Chondrocyte (in vitro differentiated cells): ENCODE measurements around the gene KLHL3. TPM values are rescaled to one million over a fixed set of nuclear protein-coding genes. Genes with fewer than 3 reads are reported as not detected.

Experiments
- DNase-seq: peaks from one replicate; pipeline ENCODE4 v3.0.0; 2021; ENCODE audit warnings: mixed read lengths, low spot score
- H3K27ac Mint-ChIP-seq: one replicate; pipeline ENCODE4 v1.8.0; 2021; ENCODE audit warnings: mild to moderate bottlenecking, moderate library complexity, mixed read lengths; ENCODE audit not compliant: unreplicated experiment
- H3K27me3 Mint-ChIP-seq: 2 replicates; pipeline ENCODE4 v1.8.0; 2021; ENCODE audit warnings: low read depth, mixed read lengths
- H3K36me3 Mint-ChIP-seq: 2 replicates; pipeline ENCODE4 v1.8.0; 2021; ENCODE audit warnings: low read depth, mixed read lengths
- H3K4me1 Mint-ChIP-seq: 2 replicates; pipeline ENCODE4 v1.8.0; 2021; ENCODE audit warnings: low read depth, mild to moderate bottlenecking, mixed read lengths
- H3K4me3 Mint-ChIP-seq: one replicate; pipeline ENCODE4 v1.8.0; 2021; ENCODE audit warnings: mild to moderate bottlenecking, moderate library complexity, mixed read lengths; ENCODE audit not compliant: unreplicated experiment
- H3K9me3 Mint-ChIP-seq: 2 replicates; pipeline ENCODE4 v1.8.0; 2021; ENCODE audit warnings: low read depth, mixed read lengths
- total RNA-seq: library from RNA; stranded (reverse); gene quantifications from 3 replicates; pipeline ENCODE4 v1.2.1, GENCODE V29; 2021
- TF ChIP-seq, protein P1 (sequence below): fragments of 200-600 bp; sonication (generic); IDR thresholded peaks from 2 replicates; pipeline ENCODE4 v1.5.0; 2021; ENCODE audit warnings: antibody characterized with exemption, mild to moderate bottlenecking, moderate library complexity

The KLHL3 gene
- total RNA-seq, 1 donor from 2014 or later = 1.9 TPM

- Mint-ChIP-seq H3K27me3 (peaks cover 3% of the 10 kb centered on the region), H3K4me3 (no peak overlapping the region), H3K27ac (no peak overlapping the region), H3K9me3 (no peaks in the 10 kb centered on the region), H3K36me3 (no peaks in the 10 kb centered on the region), H3K4me1 (no peaks in the 10 kb centered on the region)
- no peak for DNase-seq
- TF ChIP-seq, protein P1, sequence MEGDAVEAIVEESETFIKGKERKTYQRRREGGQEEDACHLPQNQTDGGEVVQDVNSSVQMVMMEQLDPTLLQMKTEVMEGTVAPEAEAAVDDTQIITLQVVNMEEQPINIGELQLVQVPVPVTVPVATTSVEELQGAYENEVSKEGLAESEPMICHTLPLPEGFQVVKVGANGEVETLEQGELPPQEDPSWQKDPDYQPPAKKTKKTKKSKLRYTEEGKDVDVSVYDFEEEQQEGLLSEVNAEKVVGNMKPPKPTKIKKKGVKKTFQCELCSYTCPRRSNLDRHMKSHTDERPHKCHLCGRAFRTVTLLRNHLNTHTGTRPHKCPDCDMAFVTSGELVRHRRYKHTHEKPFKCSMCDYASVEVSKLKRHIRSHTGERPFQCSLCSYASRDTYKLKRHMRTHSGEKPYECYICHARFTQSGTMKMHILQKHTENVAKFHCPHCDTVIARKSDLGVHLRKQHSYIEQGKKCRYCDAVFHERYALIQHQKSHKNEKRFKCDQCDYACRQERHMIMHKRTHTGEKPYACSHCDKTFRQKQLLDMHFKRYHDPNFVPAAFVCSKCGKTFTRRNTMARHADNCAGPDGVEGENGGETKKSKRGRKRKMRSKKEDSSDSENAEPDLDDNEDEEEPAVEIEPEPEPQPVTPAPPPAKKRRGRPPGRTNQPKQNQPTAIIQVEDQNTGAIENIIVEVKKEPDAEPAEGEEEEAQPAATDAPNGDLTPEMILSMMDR = no peak
These were observed 154.1 kb downstream of the KLHL3 start for GRCh38 chr5:137581776-137582175.

GRCh38 chr5:137580030-137580429 is 155.9 kb downstream of the KLHL3 start:
- Mint-ChIP-seq H3K27ac (no peak overlapping the region), H3K36me3 (no peaks in the 10 kb centered on the region), H3K27me3 (peaks cover 3% of the 10 kb centered on the region), H3K9me3 (no peaks in the 10 kb centered on the region), H3K4me3 (no peak overlapping the region), H3K4me1 (peaks cover 7% of the 10 kb centered on the region)
- no peak for DNase-seq
- TF ChIP-seq, protein P1 = peak; percentile 60

DNA sequence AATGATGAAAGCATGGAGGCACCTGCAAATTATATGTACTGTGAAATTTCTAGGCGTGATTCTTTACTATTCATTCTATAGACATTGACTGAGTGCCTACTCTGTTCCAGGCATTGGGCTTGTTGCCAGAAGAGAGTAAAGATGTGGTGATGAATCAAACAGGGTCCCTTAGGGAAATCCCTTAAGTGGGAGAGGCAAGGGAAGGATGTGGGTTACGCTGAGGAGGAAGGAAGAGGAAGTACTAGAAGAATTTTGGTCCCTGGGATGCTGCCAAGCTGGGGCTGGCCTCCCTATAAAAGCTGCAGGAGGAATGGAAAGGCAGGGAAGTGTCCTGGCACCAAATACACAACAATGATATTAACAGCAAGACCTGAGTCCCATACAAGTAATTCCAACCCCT is 160.0 kb downstream of the KLHL3 start:
- H3K9me3 Mint-ChIP-seq = no peaks in the 10 kb centered on the region

GRCh38 chr5:137575211-137575610 is 160.7 kb downstream of the KLHL3 start:
- TF ChIP-seq, protein P1 = no peak
- Mint-ChIP-seq H3K4me1 (peaks cover 29% of the 10 kb centered on the region), H3K27me3 (no peaks in the 10 kb centered on the region), H3K4me3 (no peak overlapping the region), H3K27ac (no peak overlapping the region), H3K9me3 (no peaks in the 10 kb centered on the region), H3K36me3 (no peaks in the 10 kb centered on the region)
- no peak for DNase-seq

More for the DNA sequence above, 160.0 kb downstream of the KLHL3 start:
- H3K27ac Mint-ChIP-seq = no peak overlapping the region
- no peaks in the 10 kb centered on the region for H3K27me3 Mint-ChIP-seq
- TF ChIP-seq, protein P1 = no peak
- H3K36me3 Mint-ChIP-seq = no peaks in the 10 kb centered on the region
- no peak overlapping the region for H3K4me3 Mint-ChIP-seq
- peaks cover 29% of the 10 kb centered on the region for H3K4me1 Mint-ChIP-seq
- no peak for DNase-seq

DNA sequence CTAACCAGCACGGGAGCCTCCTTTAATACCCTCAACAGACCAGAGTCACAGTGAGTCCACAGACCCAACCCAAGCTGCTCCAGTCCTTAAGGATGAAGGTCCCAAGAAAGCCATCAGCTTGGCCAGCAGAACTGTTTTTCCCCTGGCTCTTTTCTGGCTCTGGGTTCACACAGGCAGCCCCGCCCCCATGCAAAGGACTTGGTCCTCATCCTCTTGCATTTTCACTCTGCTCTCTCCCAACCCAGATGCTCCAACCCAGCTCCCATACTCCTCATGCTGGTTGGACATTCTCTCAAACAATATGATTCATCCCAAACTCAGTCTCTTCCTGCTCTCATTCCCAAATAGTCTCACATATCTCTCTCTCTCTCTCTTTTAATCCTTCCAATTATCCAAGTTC is 162.5 kb downstream of the KLHL3 start:
- H3K4me1 Mint-ChIP-seq = peaks cover 29% of the 10 kb centered on the region
- no peaks in the 10 kb centered on the region for H3K36me3 Mint-ChIP-seq
- no peak overlapping the region for H3K4me3 Mint-ChIP-seq
- no peaks in the 10 kb centered on the region for H3K9me3 Mint-ChIP-seq
- TF ChIP-seq, protein P1 = no peak
- no peaks in the 10 kb centered on the region for H3K27me3 Mint-ChIP-seq
- H3K27ac Mint-ChIP-seq = no peak overlapping the region
- no peak for DNase-seq
